ENCODE results near the gene WNT9A.
"Not testable (repeated sequence)": the region's sequence is repeated elsewhere in the genome, so short reads cannot be mapped to it uniquely, and the experiment has no call there.

Gene WNT9A

DNA sequence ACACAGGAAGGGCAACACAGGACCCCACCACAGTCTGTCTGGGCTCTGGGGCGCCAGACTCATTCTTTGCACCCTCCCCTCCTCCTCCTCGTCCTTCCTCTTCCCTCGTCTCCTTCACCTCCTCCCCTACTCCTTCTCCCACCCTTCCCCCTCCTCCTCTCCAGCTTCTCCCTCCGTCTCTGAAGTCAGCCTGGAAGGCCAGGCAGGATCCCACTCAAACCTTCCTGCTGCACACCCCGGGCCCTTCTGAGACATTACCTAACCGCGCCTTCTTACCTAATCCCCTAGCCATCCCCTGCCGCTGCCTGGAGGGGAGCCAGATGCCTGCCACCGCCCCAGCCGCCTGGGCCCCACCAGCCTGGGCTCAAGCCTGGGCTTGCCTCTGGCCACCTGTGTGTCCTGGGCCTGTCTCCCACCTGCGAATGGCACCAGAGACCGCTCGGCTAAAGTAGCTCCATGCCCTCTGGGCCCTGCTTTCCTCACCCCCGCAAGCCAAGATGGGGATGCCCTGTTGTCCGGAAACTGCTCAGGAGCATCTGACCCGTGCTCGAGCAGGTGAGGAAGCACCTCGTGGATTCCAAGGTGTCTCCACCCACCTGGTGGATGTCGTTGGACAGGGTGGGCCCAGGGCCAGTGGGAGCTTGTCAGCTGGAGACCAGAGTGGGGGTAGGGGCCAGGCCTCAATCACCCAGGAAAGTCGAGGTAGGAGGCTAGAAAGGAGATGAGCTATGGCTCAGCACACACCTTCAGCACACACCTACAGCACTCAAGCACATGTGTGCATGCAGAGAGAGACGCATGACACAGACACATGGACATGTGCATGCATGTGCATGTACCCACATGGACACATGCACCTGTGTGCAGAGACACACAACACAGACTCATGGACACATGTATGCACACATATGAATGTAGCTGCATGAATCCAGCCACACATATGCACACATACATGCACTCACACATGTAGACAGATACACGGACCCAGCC is 31.9 kb downstream of the WNT9A start:
- FAIRE-seq (no peak), DNase-seq (ENCODE audit: extremely low spot score, insufficient read length, low read depth) (no peak)

DNA sequence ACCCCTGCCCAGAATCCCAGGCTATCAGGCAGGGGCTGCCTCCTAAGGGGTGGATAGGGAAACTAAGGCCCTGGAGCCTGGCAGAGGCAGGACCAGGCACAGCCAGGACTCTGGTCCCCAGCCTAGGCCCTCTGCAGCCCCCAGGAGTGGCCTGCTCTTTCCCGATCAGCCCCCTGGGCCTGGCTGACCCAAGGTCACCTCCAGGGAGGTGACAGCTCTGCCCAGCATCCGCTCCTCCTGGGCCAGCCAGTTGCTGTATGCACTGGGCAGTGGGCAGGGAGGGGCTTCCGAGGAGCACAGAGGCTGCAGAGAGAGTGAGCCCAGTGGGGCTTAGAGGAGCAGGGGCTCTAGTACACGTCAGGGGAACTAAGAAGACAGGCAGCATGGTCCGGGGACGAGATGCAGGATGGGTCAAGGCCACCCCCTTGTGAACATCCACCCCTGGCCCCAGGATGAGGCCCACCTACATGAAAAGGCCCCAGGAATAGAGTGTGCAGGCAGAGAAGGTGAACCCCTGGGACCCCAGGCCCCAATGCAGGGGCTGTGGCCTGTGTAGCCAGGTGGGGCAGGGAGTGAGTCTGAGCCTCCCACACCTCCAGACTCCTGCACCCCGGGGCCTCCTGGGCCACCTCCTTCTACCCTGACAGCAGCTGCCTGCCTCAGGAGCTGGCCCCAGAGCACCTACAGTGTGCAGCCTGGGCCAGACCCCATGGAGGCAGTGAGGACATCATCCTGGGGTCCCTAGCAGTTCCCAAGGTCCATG is 32.8 kb downstream of the WNT9A start:
- FAIRE-seq (no peak), DNase-seq (ENCODE audit: extremely low spot score, insufficient read length, low read depth) (no peak)

DNA sequence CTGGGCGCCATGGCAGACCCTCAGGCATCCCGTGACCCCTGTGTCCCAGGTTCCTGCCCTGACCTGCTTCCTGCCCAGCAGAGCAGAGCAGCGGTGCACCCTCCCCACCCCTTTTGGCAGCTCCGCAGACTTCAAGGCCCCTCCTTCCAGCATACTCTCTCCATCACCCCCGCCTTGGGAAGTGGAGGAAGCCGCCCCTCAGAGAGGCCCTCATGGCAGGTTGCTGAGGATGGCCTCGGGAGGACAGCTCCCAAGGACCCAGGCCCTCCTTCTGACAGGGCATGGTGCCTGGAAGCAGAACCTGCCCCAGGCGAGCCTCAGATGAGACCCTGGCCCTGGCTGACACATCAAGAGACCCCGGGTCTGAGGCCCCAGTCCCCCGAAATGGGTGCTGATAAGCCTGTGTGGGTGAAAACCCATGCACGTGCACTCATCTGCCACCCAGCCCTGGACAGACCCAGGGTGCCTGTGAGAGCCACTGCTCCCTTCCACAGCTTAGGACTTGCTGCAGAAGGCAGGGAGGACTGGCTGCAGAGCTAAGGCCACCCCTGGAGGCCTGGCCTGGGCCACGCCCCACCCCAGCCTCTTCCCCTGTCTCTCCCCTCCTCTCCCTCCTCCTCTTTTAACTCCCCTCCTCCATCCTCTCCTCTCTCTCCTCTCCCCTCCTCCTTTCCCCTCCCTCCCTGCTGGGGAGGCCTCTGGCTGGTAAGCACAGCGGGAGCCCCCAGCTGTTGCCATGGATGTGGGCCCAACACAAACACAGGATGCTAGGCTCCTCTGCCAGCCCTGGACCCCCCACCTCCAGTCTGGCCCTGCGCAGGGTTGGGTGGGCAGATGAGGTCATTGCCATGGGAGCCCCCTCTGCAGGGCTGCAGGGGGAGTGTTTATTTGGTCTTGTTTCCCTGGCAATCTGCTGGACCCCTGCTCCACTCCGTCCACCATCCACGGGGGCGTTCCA is 33.7 kb downstream of the WNT9A start:
- no peak for DNase-seq (ENCODE audit: extremely low spot score, insufficient read length, low read depth)
- no peak for FAIRE-seq

DNA sequence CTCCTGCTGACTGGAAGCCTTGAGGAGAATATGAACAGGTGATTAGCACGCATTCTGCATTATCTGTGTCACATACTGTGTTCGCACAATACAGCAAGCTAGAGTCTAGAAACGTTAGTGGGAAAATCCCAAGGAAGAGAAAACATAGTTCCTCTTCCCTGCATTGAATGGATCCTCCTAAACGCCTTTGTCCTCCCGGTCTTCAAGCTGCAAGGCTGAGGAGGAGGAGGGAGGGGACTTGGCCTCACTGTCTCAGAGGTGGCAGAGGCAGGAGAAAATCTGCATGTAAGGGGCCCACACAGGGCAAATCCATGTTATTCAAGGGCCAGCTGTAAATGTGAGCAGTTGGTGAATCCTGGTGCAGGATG is 34.4 kb downstream of the WNT9A start:
- no peak for FAIRE-seq

DNA sequence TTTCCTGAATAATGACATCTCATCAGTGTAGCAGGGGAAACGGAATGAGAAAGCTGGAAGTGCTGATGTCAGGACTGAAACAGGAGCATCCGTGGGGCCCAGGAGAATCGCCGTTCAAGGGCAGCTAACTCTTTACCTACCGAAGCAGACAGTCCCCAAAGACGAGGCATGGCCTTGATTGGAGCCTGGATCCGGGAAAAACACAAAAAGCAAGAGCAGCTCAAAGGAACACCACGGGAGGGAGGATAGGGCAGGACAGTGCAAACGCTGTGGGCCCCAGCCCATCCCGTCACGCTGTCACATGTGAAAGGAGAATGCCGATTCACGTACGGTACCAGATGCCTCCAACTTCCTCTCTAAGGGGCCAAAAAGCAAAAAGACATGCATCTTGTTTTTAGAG is 34.9 kb downstream of the WNT9A start:
- no peak for DNase-seq (ENCODE audit: extremely low spot score, insufficient read length, low read depth)
- no peak for FAIRE-seq

More for the DNA sequence above, 34.4 kb downstream of the WNT9A start:
- no peak for DNase-seq (ENCODE audit: extremely low spot score, insufficient read length, low read depth)

DNA sequence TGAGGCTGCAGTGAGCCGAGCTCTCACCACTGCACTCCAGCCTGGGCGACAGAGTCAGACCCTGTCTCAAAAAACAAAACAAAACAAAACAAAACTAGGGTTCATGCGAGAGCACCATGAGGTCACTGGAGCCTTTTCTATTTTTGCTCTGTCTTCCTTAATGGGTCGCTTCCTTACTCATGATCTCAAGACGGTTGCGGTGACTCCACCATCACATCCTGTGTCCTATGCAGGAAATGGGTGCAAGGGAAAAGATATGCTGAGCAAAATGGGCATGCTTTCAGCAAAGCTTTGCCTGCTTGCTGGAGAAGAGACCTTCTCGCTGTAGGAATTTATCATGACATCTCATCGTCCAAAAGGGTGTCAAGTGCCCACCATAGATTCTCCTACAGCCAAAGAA is 36.4 kb downstream of the WNT9A start:
- FAIRE-seq (no peak), DNase-seq (ENCODE audit: extremely low spot score, insufficient read length, low read depth) (no peak)

DNA sequence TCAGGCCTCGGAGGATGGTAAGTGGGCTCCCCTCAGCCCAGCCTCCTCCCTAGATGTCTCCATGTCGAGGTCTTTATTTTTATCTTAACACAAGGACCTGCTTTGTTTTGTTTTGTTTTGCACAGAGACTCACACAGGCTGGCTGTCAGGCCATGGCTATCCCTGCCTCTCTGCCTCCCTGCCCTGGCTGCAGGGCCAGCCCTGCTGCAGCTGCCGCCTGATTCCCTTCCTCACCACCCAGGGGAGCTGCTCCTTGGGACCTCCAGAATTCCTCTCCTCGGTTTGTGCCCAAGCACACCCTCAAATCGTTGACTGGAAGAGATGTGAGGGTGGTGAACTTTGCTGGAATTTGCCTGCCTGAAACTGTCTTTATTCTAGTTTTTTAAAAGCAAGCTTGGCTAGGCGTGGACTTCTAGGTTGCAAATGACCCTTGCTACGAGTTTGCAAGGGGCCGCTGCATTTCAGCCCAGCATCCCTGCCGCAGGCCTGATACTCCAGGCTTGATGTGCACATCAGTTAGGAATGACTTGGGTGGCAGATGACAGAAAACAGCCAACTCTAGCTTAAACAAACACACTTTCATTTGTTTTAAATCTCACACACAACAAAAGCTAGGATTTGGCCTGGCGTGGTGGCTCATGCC is 37.1 kb downstream of the WNT9A start:
- FAIRE-seq (no peak), DNase-seq (ENCODE audit: extremely low spot score, insufficient read length, low read depth) (no peak)

DNA sequence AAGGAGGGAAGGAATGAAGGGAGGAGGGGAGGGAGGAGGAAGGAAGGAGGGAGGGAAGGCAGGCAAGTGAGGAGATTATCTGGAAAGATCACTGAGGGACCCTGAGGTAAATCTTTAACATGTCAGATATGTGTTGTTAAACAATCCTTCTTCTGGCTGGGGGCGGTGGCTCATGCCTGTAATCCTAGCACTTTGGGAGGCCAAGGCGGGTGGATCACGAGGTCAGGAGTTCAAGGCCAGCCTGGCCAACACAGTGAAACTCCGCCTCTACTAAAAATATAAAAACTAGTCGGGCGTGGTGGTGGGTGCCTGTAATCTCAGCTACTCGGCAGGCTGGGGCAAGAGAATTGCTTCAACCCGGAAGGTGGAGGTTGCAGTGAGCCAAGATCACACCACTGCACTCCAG is 37.8 kb downstream of the WNT9A start:
- not testable (repeated sequence) for FAIRE-seq; DNase-seq (ENCODE audit: extremely low spot score, insufficient read length, low read depth)

DNA sequence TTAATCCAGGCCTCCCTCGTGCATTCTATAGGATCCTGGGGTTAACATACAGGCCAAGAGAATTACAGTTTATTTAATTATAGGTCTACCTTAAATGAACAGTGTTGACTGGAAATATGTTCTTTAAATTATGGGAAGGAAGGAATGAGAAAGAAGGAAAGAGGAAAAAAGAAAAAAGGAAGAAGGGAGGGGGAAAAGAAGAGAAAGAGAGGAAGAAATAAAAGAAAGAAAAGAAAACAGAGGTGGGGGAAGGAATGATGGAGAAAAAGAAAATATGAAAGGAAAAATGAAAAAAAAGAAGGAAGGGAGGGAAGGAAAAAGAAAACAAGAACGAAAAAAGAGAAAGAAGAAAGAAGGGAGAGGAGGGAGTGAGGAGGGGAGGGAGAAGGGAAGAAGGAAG is 38.5 kb downstream of the WNT9A start:
- FAIRE-seq (no peak), DNase-seq (ENCODE audit: extremely low spot score, insufficient read length, low read depth) (no peak)

DNA sequence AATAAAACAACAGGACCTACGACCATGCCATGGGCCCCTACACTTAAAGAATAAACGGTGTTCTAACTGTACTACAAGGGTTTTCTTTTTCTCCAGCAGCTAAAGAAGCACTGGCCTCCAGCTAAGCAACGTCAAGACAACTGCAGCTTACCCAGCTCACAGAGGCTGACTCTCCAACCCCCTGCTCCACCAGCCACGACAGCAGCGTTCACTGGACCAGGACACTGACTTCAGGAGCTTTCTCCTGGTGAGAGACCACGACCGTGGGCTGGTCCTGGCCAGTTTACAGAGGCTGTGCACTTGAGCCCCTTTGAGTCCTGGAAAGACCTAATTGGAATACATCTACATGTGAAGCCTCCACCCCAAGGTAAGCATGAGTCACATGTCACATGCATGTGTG is 39.4 kb downstream of the WNT9A start:
- no peak for FAIRE-seq

DNA sequence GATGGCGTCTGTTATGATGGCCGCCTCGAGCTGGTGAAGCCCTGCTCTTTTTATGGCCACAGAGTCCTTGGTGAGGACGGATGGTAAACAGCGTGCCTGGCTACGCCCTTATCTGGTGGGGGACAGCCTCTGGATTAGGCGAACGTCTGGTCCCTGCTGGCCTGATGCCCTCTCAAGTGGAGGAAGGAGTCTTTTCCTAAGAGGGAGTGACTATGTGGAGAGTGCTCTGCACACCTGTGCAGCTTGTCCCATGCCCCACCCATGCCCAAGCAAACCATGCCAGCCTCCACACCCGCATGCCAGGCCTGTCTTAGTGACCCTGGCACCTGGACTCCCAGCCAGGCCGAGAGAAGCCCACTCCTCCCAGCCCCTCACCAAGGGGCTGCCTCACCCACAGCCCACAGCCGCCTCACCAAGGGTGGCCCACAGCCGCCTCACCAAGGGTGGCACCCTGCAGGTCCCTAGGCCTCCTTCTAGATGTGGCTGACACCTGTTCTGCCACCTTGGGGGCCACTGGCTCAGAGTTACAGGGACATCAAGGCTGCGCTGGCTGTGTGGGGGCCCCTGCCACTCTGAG is 40.2 kb downstream of the WNT9A start:
- FAIRE-seq (no peak), DNase-seq (ENCODE audit: extremely low spot score, insufficient read length, low read depth) (no peak)

More for the DNA sequence above, 39.4 kb downstream of the WNT9A start:
- DNase-seq (ENCODE audit: extremely low spot score, insufficient read length, low read depth), result no peak

DNA sequence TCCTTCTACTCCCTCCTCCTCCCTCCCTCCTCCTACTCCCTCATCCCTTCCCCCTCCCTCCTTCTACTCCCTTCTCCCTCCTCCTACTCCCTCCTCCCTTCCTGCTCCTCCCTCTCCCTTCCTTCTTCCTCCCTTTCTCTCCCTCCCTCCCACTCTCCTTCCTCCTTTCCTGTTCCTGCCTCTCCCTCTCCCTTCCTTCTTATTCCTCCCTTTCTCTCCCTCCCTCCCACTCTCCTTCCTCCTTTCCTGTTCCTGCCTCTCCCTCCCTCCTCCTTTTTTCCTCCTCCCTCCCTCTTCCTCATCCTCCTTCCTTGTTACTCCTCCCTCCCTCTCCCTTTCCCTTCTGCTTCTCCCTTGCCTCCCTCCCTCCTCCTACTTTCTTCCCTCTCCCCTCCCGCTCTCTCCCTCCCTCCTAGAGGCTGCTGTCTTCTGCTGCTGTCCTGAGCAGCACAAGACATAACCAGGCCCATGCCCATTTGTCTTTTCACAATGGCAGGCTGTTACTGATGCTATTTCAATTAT is 41.1 kb downstream of the WNT9A start:
- FAIRE-seq (no peak), DNase-seq (ENCODE audit: extremely low spot score, insufficient read length, low read depth) (no peak)

DNA sequence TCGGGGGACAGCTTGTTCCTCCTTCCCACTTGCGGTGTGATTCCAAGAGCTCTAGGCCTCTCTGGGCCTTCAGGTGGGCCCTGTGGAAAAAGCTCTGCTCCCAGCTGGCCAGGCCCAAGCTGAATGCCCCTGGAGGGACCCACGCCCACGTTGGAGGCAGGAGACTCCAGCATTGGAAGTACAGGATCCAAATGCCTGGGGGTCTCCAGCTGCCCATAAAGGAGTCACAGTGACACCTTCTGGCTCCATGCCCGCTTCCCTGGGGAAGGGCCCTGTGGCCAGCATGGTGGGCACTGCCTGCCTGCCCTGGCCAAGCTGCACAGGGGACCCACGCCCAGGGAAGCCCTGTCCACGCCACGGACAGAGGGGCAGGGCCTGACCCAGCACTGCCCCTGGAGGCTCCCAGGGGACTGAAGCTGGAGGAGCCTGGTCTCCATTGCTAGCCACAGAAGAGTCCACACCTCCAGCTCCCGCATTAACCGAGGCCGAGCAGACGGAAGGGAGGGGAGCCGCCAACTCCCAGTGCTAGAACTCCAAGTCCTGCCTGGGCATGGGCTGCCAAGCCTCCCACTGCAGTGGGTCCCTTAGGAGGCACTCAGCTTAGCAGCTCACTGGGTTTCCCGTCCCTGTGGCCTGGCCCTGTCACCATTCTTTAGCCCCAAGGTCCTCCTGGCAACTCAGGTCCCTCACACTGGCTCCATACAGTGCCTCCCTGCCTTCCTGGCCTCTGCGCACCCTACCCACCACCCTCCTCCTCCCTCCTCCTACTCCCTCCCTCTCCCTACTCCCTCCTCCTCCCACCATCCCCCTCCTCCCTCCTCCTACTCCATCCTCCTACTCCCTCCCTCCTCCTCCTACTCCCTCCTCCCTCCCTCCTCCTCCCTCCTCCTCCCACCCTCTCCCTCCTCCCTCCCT is 41.9 kb downstream of the WNT9A start:
- FAIRE-seq, result no peak
- no peak for DNase-seq (ENCODE audit: extremely low spot score, insufficient read length, low read depth)

DNA sequence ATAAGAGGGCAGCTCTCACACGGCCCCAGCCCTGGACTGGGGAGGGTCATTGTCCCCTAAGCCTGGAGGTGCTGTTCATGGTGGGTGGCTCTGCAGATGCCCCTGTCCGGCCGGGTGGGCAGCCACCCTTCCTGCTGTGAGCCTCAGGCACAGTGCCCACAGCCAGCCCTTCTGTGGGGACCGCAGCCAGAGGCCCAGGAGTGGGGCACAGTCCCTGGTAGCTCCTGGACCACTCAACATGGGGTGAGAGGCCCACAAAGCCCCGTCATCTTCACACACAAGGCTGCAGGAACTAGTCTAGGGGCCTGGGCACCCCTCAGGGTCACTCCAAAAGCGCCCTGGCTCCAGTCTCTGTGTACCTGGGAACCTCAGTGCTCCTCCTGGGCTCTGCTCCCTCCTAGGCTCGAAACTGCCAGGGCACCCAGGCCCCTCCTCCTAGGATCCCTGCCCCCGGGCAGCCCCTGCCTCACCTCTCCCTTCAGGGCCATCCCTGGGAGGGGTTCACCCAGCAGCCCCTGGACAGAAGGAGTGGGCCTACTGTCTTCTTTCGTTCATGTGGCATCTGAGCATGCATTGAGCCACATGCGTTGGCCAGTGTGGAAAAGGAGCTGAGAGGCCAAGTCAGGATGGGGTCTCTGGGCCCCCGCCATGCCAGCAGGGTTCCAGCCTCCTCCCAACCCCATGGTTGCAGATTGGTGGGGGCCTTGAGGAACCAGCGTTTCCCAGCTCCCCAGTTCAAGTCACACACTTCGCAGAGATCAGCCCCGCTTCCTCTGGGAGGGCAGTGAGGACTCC is 43.0 kb downstream of the WNT9A start:
- no peak for DNase-seq (ENCODE audit: extremely low spot score, insufficient read length, low read depth)
- FAIRE-seq, result no peak

DNA sequence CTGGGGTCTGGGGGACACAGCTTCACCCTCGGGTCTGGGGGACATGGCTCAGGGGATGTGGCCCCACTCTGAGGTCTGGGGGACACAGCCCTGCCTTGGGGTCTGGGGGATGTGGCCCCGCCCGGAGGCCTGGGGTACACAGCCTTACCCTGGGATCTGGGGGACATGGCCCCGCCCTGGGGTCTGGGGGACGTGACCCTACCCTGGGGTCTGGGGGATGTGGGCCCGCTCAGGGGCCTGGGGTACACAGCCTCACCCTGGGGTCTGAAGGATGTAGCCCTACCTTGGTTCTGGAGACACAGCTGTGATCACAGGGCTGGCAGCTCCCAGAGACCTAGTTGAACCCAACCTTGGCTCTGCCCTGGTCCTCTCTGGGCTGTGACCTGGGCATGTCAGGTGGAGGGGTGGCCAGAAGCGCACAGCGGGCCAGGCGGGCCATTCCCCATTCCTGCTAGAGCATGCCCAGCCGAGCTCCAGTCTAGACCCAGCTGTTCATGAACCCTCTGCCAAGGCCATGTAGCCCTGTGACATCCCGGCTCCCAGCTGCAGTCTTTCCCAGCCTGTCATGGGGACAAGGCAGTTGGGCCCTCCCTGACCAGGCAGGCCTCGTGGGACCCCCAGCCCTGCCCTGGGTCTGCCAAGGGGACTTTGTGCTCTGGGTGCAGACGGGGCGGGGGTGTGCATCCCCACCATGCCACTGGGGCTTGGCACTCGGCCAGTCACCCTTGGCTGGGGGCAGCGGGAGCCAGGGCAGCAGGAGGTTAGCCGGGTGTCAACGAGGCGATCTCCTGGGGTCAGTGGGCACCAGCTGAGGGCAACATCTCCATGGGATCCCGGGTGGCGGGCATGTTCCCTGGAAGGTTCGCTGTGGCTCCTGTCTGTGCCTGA is 43.9 kb downstream of the WNT9A start:
- DNase-seq (ENCODE audit: extremely low spot score, insufficient read length, low read depth), result no peak
- no peak for FAIRE-seq

DNA sequence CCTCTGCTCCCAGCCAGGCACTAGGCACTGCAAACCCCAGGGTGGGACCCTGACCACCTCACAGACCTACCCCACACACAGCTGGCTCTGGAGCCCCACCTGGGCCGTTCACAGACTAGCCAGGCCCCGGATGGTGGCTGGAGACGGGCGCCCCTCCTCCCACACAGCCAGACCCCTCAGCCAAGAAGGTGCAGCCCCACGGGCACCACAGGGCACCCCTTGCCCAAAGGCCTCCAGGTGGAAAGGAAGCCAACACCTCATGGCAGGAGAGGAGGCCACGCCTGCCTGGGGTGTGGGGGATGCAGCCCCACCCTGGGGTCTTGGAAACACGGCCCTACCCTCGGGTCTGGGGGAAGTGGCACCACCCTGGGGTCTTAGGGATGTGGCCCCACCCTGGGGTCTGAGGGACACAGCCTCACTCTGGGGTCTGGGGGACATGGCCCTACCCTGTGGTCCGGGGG is 44.6 kb downstream of the WNT9A start:
- DNase-seq (ENCODE audit: extremely low spot score, insufficient read length, low read depth), result no peak
- FAIRE-seq, result no peak

Data from GM18507 (cell line).